Stimulated activated CD4-positive, alpha-beta T cell treated with anti-CD3 and anti-CD28 coated beads, Interleukin-12 subunit alpha, Interleukin-12 subunit beta, amount 100 ng/mL, for 24 hours (primary cell): ENCODE measurements around the gene SLC41A3.
"Not testable (repeated sequence)": the region's sequence is repeated elsewhere in the genome, so short reads cannot be mapped to it uniquely, and the experiment has no call there.

Experiments used
- DNase-seq, 2 experiments: peaks; one replicate each; pipeline ENCODE4 v3.0.0-alpha.2; 2020; ENCODE audit warnings: low read depth in 2 of 2

Gene SLC41A3

GRCh38 chr3:126082362-126083137 is 1.4 kb downstream of the SLC41A3 start:
- DNase-seq = no peak

GRCh38 chr3:126081618-126082361 is 2.1 kb downstream of the SLC41A3 start:
- no peak for DNase-seq

GRCh38 chr3:126080970-126081369 is 3.0 kb downstream of the SLC41A3 start:
- DNase-seq = no peak

- no peak for DNase-seq
These were observed 5.1 kb downstream of the SLC41A3 start for GRCh38 chr3:126078866-126079265.

- DNase-seq = no peak
These were observed 6.2 kb downstream of the SLC41A3 start for GRCh38 chr3:126077754-126078153.

GRCh38 chr3:126076140-126076539 is 7.8 kb downstream of the SLC41A3 start:
- DNase-seq = no peak

- DNase-seq = no peak
These were observed 13.8 kb downstream of the SLC41A3 start for GRCh38 chr3:126070146-126070545.

GRCh38 chr3:126067959-126068358 is 16.0 kb downstream of the SLC41A3 start:
- no peak for DNase-seq

GRCh38 chr3:126066676-126067075 is 17.2 kb downstream of the SLC41A3 start:
- DNase-seq = not testable (repeated sequence)

GRCh38 chr3:126065876-126066275 is 18.0 kb downstream of the SLC41A3 start:
- DNase-seq = no peak

- no peak for DNase-seq
These were observed 19.2 kb downstream of the SLC41A3 start for GRCh38 chr3:126064627-126065258.

- no peak for DNase-seq
These were observed 20.5 kb downstream of the SLC41A3 start for GRCh38 chr3:126063358-126063965.

GRCh38 chr3:126061301-126062032 is 22.5 kb downstream of the SLC41A3 start:
- DNase-seq = no peak

- no peak for DNase-seq
These were observed 23.2 kb downstream of the SLC41A3 start for GRCh38 chr3:126060613-126061145.

- no peak for DNase-seq
These were observed 25.3 kb downstream of the SLC41A3 start for GRCh38 chr3:126058666-126059065.

GRCh38 chr3:126057936-126058335 is 26.0 kb downstream of the SLC41A3 start:
- no peak for DNase-seq

GRCh38 chr3:126057501-126057819 is 26.5 kb downstream of the SLC41A3 start:
- DNase-seq = no peak

GRCh38 chr3:126056681-126057500 is 27.0 kb downstream of the SLC41A3 start:
- no peak for DNase-seq

GRCh38 chr3:126056088-126056487 is 27.8 kb downstream of the SLC41A3 start:
- DNase-seq = no peak

GRCh38 chr3:126054870-126055269 is 29.1 kb downstream of the SLC41A3 start:
- DNase-seq = no peak
